RWPE1 (cell line): ENCODE data around the gene GLB1L3.

Source experiments
- CTCF ChIA-PET: fragments of 350-600 bp; sonication (Branson Sonifier 250); formaldehyde crosslinking; extraction: SDS; loops from one replicate; lab custom pipeline; 2021; lab: Yijun Ruan, JAX
- POLR2A ChIA-PET: fragments of 400-600 bp; formaldehyde crosslinking; extraction: SDS; loops from one replicate; lab custom pipeline; 2020; ENCODE audit warnings: antibody characterized with exemption; ENCODE audit not compliant: low non-redundant PET; lab: Yijun Ruan, JAX
- DNase-seq: peaks from one replicate; pipeline ENCODE4 v3.0.0; 2012; ENCODE audit warnings: low spot score
- H3K27ac ChIP-seq: fragments of 450-650 bp; 2 replicates; pipeline ENCODE4 v1.5.1; 2017
- CTCF ChIP-seq: fragments of 450-650 bp; conservative IDR thresholded peaks from 2 replicates; pipeline ENCODE4 v1.5.1; 2017; ENCODE audit warnings: low read depth, mild to moderate bottlenecking

Gene GLB1L3

GRCh38 chr11:134275534-134276395 lies at the start of gene GLB1L3:
Gene GLB1L3, plus strand, starts transcription at chr11:134276379. Its CDS starts 362 bp downstream, at chr11:134276741.
- CTCF ChIA-PET, result interaction anchor here (0.5 to 1.0 kb wide), 9 partner anchors 9 to 1054 kb away, joined by 3 to 4 read pairs (median 3); partner anchors contain the start of gene GLB1L2
- peak; percentile 49 for DNase-seq
- no peak within 1 kb of the TSS for H3K27ac ChIP-seq
- POLR2A ChIA-PET, result no interaction called here
- peak; percentile 46 for TF ChIP-seq CTCF

GRCh38 chr11:134226806-134227325 lies 49.3 kb upstream of the GLB1L3 start:
- POLR2A ChIA-PET, result no interaction called here

GRCh38 chr11:134228625-134229024 lies 47.6 kb upstream of the GLB1L3 start:
- no peak overlapping the region for H3K27ac ChIP-seq
- DNase-seq, result no peak
- ChIA-PET POLR2A (no interaction called here), CTCF (no interaction called here)
- no peak for TF ChIP-seq CTCF

More at GRCh38 chr11:134226806-134227325, 49.3 kb upstream of the GLB1L3 start:
- no peak for TF ChIP-seq CTCF
- H3K27ac ChIP-seq, result no peak overlapping the region
- no peak for DNase-seq
- CTCF ChIA-PET, result no interaction called here

- DNase-seq, result no peak
- no peak overlapping the region for H3K27ac ChIP-seq
- TF ChIP-seq CTCF, result no peak
- ChIA-PET POLR2A (no interaction called here), CTCF (interaction anchor here (0.5 to 0.6 kb wide), 3 partner anchors 16 to 720 kb away, joined by 3 read pairs; no protein-coding TSS in a partner anchor)
Measured at GRCh38 chr11:134229126-134229790, 46.9 kb upstream of the GLB1L3 start.

GRCh38 chr11:134230339-134230738 lies 45.8 kb upstream of the GLB1L3 start:
- POLR2A ChIA-PET, result no interaction called here
- TF ChIP-seq CTCF, result no peak
- H3K27ac ChIP-seq, result no peak overlapping the region
- no peak for DNase-seq
- CTCF ChIA-PET, result interaction anchor here (0.6 to 0.7 kb wide), 2 partner anchors 25 to 305 kb away, joined by 3 read pairs; no protein-coding TSS in a partner anchor

- no peak for DNase-seq
- ChIA-PET POLR2A (no interaction called here), CTCF (no interaction called here)
- H3K27ac ChIP-seq, result no peak overlapping the region
- no peak for TF ChIP-seq CTCF
Measured at GRCh38 chr11:134231958-134232659, 44.1 kb upstream of the GLB1L3 start.
